Measurements from ENCODE around the gene TRIML1. TPM values are rescaled to one million over a fixed set of nuclear protein-coding genes. Genes with fewer than 3 reads are reported as not detected.

Gene TRIML1
- polyA plus RNA-seq, 4 donors = not detected

Other genes with a start within 250 kb of the TRIML1 start
- 1 to 10 TPM; 1.2 to 1.7 (median 1.4) TPM for gene ZFP42, start 143.7 kb upstream of the TRIML1 start, polyA plus RNA-seq (ENCODE audit: insufficient read length in 4 of 4)
- gene TRIML2, start 29.8 kb upstream of the TRIML1 start, polyA plus RNA-seq (ENCODE audit: insufficient read length in 4 of 4) = not detected

Data from right renal pelvis (tissue), 4 donors.